B cell (primary cell): Measurements from ENCODE around the gene CEP128. TPM values are rescaled to one million over a fixed set of nuclear protein-coding genes. Genes with fewer than 3 reads are reported as not detected.

Experiments used
- ATAC-seq: fragments of 200-7000 bp; cut with Tn5 transposase; one replicate; pipeline ENCODE4 v1.10.0; 2021; ENCODE audit warnings: low read depth, mild to moderate bottlenecking, moderate number of reproducible peaks, moderate library complexity
- CTCF ChIA-PET: fragments of 350-600 bp; sonication (Branson Sonifier 250); formaldehyde crosslinking; loops from one replicate; lab custom pipeline; 2021; ENCODE audit warnings: antibody characterized with exemption, inconsistent platforms; lab: Charles Lee
- POLR2A ChIA-PET: fragments of 350-600 bp; sonication (Branson Sonifier 250); formaldehyde crosslinking; loops from one replicate; lab custom pipeline; 2021; ENCODE audit warnings: antibody characterized with exemption; lab: Charles Lee
- DNase-seq: peaks from one replicate; pipeline ENCODE4 v3.0.0; 2013
- H2AFZ ChIP-seq: 2 replicates; pipeline ENCODE4 v1.6.1; 2012; ENCODE audit warnings: mild to moderate bottlenecking, low read depth, low read length; ENCODE audit not compliant: insufficient read depth, poor library complexity, severe bottlenecking
- H3K27ac ChIP-seq, 2 donors: 1 replicate in 1 of 2; 2 replicates in 1 of 2; pipeline ENCODE4 v1.5.1; 2012 to 2013; ENCODE audit warnings: low read length in 2 of 2, mild to moderate bottlenecking in 2 of 2, moderate library complexity in 1 of 2
- H3K27me3 ChIP-seq, 4 experiments: fragments of 200-600 bp in 1 of 4; sonication (generic) in 1 of 4; replicated peaks in 1 of 4; 1 replicate in 2 of 4; 2 replicates in 2 of 4; pipeline versions ENCODE4 v1.6.1 to v1.7.0; 2013 to 2016; ENCODE audit warnings: low read length in 3 of 4, mild to moderate bottlenecking in 2 of 4, mixed read lengths in 1 of 4, moderate library complexity in 1 of 4; ENCODE audit not compliant: insufficient read depth in 4 of 4, control insufficient read depth in 3 of 4; ENCODE audit errors: control extremely low read depth in 1 of 4
- H3K36me3 ChIP-seq, 2 experiments: replicated peaks in 1 of 2; 1 replicate in 1 of 2; 2 replicates in 1 of 2; pipeline versions ENCODE4 v1.6.1 to v1.7.1; 2013; ENCODE audit warnings: low read length in 1 of 2; ENCODE audit not compliant: insufficient read depth in 2 of 2, control insufficient read depth in 1 of 2; ENCODE audit errors: control extremely low read depth in 1 of 2, extremely low read depth in 1 of 2
- H3K4me1 ChIP-seq, 2 donors: fragments of 200-600 bp in 1 of 2; sonication (generic) in 1 of 2; 1 replicate in 1 of 2; 2 replicates in 1 of 2; pipeline versions ENCODE4 v1.5.1 to v1.6.1; 2013 to 2017; ENCODE audit warnings: low read length in 2 of 2; ENCODE audit not compliant: control insufficient read depth in 2 of 2, insufficient read depth in 2 of 2
- H3K4me2 ChIP-seq: replicated peaks from 2 replicates; pipeline ENCODE3; 2012; ENCODE audit warnings: mild to moderate bottlenecking, low read depth, low read length; ENCODE audit not compliant: poor library complexity, severe bottlenecking
- H3K4me3 ChIP-seq, 5 experiments: fragments of 200-600 bp in 1 of 5; sonication (generic) in 1 of 5; 1 replicate in 3 of 5; 2 replicates in 2 of 5; pipeline versions ENCODE4 v1.5.1 to v1.7.0; 2011 to 2016; ENCODE audit warnings: low read length in 4 of 5, mild to moderate bottlenecking in 4 of 5, low read depth in 2 of 5, control low read depth in 1 of 5, moderate library complexity in 1 of 5; ENCODE audit not compliant: insufficient read depth in 1 of 5; ENCODE audit errors: control extremely low read depth in 1 of 5, extremely low read depth in 1 of 5
- H3K79me2 ChIP-seq: fragments of 200-600 bp; sonication (generic); one replicate; pipeline ENCODE4 v1.6.0; 2016; ENCODE audit warnings: low read length; ENCODE audit not compliant: control insufficient read depth, insufficient read depth
- H3K9ac ChIP-seq: fragments of 200-600 bp; sonication (generic); 2 replicates; pipeline ENCODE4 v1.6.1; 2017; ENCODE audit warnings: mild to moderate bottlenecking, low read length, moderate library complexity
- H3K9me3 ChIP-seq, 3 donors: one replicate each; pipeline versions ENCODE4 v1.6.1 to v1.7.1; 2013; ENCODE audit warnings: low read length in 2 of 3; ENCODE audit not compliant: control insufficient read depth in 2 of 3, insufficient read depth in 1 of 3; ENCODE audit errors: control extremely low read depth in 1 of 3
- H4K20me1 ChIP-seq: 2 replicates; pipeline ENCODE4 v1.6.0; 2012; ENCODE audit warnings: mild to moderate bottlenecking, low read length; ENCODE audit not compliant: insufficient read depth, control insufficient read depth, poor library complexity, severe bottlenecking
- H3K27ac Mint-ChIP-seq: one replicate; pipeline ENCODE4 v1.8.0; 2021; ENCODE audit warnings: mixed read lengths
- H3K27me3 Mint-ChIP-seq: one replicate; pipeline ENCODE4 v1.8.0; 2021; ENCODE audit warnings: mixed read lengths
- H3K4me1 Mint-ChIP-seq: one replicate; pipeline ENCODE4 v1.8.0; 2021; ENCODE audit warnings: mixed read lengths
- H3K4me3 Mint-ChIP-seq: one replicate; pipeline ENCODE4 v1.8.0; 2021; ENCODE audit warnings: mixed read lengths
- H3K9me3 Mint-ChIP-seq: one replicate; pipeline ENCODE4 v1.8.0; 2022; ENCODE audit warnings: mixed read lengths; ENCODE audit not compliant: insufficient read depth
- EZH2 ChIP-seq: IDR thresholded peaks from 2 replicates; pipeline ENCODE4 v1.6.1; 2012; ENCODE audit warnings: borderline replicate concordance, low read depth, mild to moderate bottlenecking, moderate library complexity, low read length; ENCODE audit not compliant: insufficient read depth, poor library complexity, severe bottlenecking
- WGBS: methylation state at CpG from one replicate; pipeline ENCODE4 v1.1.5; 2013; ENCODE audit warnings: missing lambda C conversion rate; ENCODE audit not compliant: insufficient coverage; 5-methylcytosine and 5-hydroxymethylcytosine counted together
- intact Hi-C: fragments of 100-400 bp; cut with micrococcal nuclease; formaldehyde crosslinking; loops from one replicate; pipeline ENCODE4 v1.10.0; 2022
- polyA plus RNA-seq: library from polyadenylated mRNA; depleted of rRNA; stranded (reverse); fragments of >200 nt; gene quantifications from 2 replicates; pipeline ENCODE4 v1.2.3, GENCODE V29; 2012
- total RNA-seq, 2 donors: library from RNA; stranded (reverse); fragments of 120-200 nt in 1 of 2; gene quantifications; 1 replicate in 1 of 2; 2 replicates in 1 of 2; pipeline versions ENCODE4 v1.2.3 to v1.2.4, GENCODE V29; 2013 to 2022
- TF ChIP-seq, protein P1 (sequence below): fragments of 200-600 bp; IDR thresholded peaks from one replicate; pipeline ENCODE4 v1.8.0; 2022; ENCODE audit warnings: antibody characterized with exemption, mild to moderate bottlenecking

CEP128 gene
- total and polyA plus RNA-seq, 2 donors (not counting 1 experiment from before 2014, with no cell fraction given), result 1.1 to 31.6 TPM

DNA sequence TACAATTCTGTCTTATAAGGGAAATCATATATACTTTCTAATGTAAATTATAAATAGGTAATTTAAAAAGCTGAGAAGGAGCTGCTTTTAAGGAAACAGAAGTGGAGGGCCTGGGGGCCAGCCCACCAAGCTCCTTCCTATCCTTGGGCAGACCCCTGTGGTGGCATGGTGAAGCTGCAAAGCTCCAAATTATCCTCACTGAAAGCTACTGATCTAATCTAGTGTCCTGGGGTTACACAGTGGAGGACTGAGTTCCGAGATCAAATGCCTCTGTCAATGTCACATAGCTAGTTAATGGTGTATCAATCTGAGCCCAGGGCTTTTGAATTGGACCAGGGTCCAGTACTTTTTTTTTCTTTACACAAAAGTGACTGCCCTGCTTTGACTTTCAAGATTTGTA lies 355.4 kb downstream of the CEP128 start:
- ATAC-seq (no peak), DNase-seq (no peak)
- Histone ChIP-seq H3K27me3 (no peaks in the 10 kb centered on the region), H3K4me1 (no peaks in the 10 kb centered on the region), H4K20me1 (no peaks in the 10 kb centered on the region), H3K36me3 (no peaks in the 10 kb centered on the region), H3K4me2 (no peak overlapping the region), H3K27ac (no peak overlapping the region), H3K9me3 (no peaks in the 10 kb centered on the region), H2AFZ (no peak overlapping the region), H3K9ac (no peak overlapping the region), H3K4me3 (no peak overlapping the region), H3K79me2 (no peaks in the 10 kb centered on the region)
- no peak for TF ChIP-seq EZH2
- TF ChIP-seq, protein P1, sequence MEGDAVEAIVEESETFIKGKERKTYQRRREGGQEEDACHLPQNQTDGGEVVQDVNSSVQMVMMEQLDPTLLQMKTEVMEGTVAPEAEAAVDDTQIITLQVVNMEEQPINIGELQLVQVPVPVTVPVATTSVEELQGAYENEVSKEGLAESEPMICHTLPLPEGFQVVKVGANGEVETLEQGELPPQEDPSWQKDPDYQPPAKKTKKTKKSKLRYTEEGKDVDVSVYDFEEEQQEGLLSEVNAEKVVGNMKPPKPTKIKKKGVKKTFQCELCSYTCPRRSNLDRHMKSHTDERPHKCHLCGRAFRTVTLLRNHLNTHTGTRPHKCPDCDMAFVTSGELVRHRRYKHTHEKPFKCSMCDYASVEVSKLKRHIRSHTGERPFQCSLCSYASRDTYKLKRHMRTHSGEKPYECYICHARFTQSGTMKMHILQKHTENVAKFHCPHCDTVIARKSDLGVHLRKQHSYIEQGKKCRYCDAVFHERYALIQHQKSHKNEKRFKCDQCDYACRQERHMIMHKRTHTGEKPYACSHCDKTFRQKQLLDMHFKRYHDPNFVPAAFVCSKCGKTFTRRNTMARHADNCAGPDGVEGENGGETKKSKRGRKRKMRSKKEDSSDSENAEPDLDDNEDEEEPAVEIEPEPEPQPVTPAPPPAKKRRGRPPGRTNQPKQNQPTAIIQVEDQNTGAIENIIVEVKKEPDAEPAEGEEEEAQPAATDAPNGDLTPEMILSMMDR, result no peak
- Mint-ChIP-seq H3K4me3 (no peak overlapping the region), H3K9me3 (no peaks in the 10 kb centered on the region), H3K4me1 (no peaks in the 10 kb centered on the region), H3K27me3 (no peaks in the 10 kb centered on the region), H3K27ac (no peak overlapping the region)
- intact Hi-C loops, result no loop called here
- ChIA-PET CTCF (no interaction called here), POLR2A (no interaction called here)
- 100% methylated on average over 1 of the region's 1 CpG for WGBS

GRCh38 chr14:80585506-80585835 lies 356.1 kb downstream of the CEP128 start:
- no peak overlapping the region for H2AFZ ChIP-seq
- ATAC-seq, result no peak
- no peak overlapping the region for H3K9ac ChIP-seq
- H3K36me3 ChIP-seq, result no peaks in the 10 kb centered on the region
- no peaks in the 10 kb centered on the region for H3K4me1 ChIP-seq
- intact Hi-C loops, result no loop called here
- no peak overlapping the region for H3K27ac Mint-ChIP-seq
- H3K79me2 ChIP-seq, result no peaks in the 10 kb centered on the region
- H3K4me2 ChIP-seq, result no peak overlapping the region
- TF ChIP-seq EZH2, result no peak
- TF ChIP-seq, protein P1, result no peak
- H3K9me3 Mint-ChIP-seq, result no peaks in the 10 kb centered on the region
- no peaks in the 10 kb centered on the region for H3K9me3 ChIP-seq
- ChIA-PET CTCF (no interaction called here), POLR2A (no interaction called here)
- H3K27me3 Mint-ChIP-seq, result no peaks in the 10 kb centered on the region
- H4K20me1 ChIP-seq, result no peaks in the 10 kb centered on the region
- H3K4me3 ChIP-seq, result no peak overlapping the region
- no peaks in the 10 kb centered on the region for H3K4me1 Mint-ChIP-seq
- H3K27me3 ChIP-seq, result no peaks in the 10 kb centered on the region
- no CpG with 5 or more reads among the region's 1 CpG for WGBS
- no peak overlapping the region for H3K27ac ChIP-seq
- no peak for DNase-seq
- H3K4me3 Mint-ChIP-seq, result no peak overlapping the region
